Activated T-cell treated with anti-CD3 and anti-CD28 coated beads, Interleukin-2, amount 50 U/mL, for 72 hours (primary cell): ENCODE results near the gene ZMAT3. TPM values are rescaled to one million over a fixed set of nuclear protein-coding genes. Genes with fewer than 3 reads are reported as not detected.
"Not testable (repeated sequence)": the region's sequence is repeated elsewhere in the genome, so short reads cannot be mapped to it uniquely, and the experiment has no call there.

ENCODE experiments used
- ATAC-seq, 2 donors: fragments of 150-1000 bp; cut with Tn5 transposase; replicated peaks in 1 of 2; 2 replicates each; pipeline ENCODE4 v1.10.0; 2021; ENCODE audit warnings: moderate library complexity in 2 of 2, mild to moderate bottlenecking in 1 of 2
- DNase-seq, 2 donors: peaks; one replicate each; pipeline ENCODE4 v3.0.0; 2021 to 2022; ENCODE audit warnings: mixed read lengths in 1 of 2
- H3K27ac Mint-ChIP-seq: one replicate; pipeline ENCODE4 v1.8.0; 2022; ENCODE audit warnings: mild to moderate bottlenecking, moderate library complexity, mixed read lengths
- H3K27me3 Mint-ChIP-seq: one replicate; pipeline ENCODE4 v1.8.0; 2022; ENCODE audit warnings: low read depth, mixed read lengths
- H3K36me3 Mint-ChIP-seq, 2 donors: one replicate each; pipeline ENCODE4 v1.8.0; 2022; ENCODE audit warnings: mixed read lengths in 2 of 2, mild to moderate bottlenecking in 1 of 2; ENCODE audit not compliant: insufficient read depth in 2 of 2
- H3K4me1 Mint-ChIP-seq: one replicate; pipeline ENCODE4 v1.8.0; 2022; ENCODE audit warnings: low read depth, mixed read lengths
- H3K4me3 Mint-ChIP-seq, 2 donors: one replicate each; pipeline ENCODE4 v1.8.0; 2022; ENCODE audit warnings: mild to moderate bottlenecking in 2 of 2, mixed read lengths in 2 of 2, moderate library complexity in 2 of 2
- H3K9me3 Mint-ChIP-seq, 2 donors: one replicate each; pipeline ENCODE4 v1.8.0; 2022; ENCODE audit warnings: mixed read lengths in 2 of 2
- total RNA-seq, 2 donors: library from RNA; stranded (reverse); gene quantifications; one replicate each; pipeline ENCODE4 v1.2.3, GENCODE V29; 2022

ZMAT3 gene
- total RNA-seq, 2 donors from 2014 or later: 24.7 to 27.2 TPM

DNA sequence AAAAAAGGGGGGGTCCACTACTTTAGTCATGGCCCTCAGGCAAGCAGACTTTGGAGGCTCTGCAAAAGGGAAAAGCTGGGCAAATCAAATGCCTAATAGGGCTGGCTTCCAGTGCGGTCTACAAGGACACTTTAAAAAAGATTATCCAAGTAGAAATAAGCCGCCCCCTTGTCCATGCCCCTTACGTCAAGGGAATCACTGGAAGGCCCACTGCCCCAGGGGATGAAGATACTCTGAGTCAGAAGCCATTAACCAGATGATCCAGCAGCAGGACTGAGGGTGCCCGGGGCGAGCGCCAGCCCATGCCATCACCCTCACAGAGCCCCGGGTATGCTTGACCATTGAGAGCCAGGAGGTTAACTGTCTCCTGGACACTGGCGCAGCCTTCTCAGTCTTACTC lies 15.3 kb downstream of the ZMAT3 start:
- H3K9me3 Mint-ChIP-seq: peaks cover 1 to 5% of the 10 kb centered on the region in 2 donors
- DNase-seq: no peak
- H3K27me3 Mint-ChIP-seq: no peaks in the 10 kb centered on the region
- H3K4me3 Mint-ChIP-seq: no peak overlapping the region
- no peak overlapping the region for H3K27ac Mint-ChIP-seq
- no peak for ATAC-seq
- no peaks in the 10 kb centered on the region for H3K4me1 Mint-ChIP-seq
- H3K36me3 Mint-ChIP-seq: peaks cover 12 to 15% of the 10 kb centered on the region in 2 donors

DNA sequence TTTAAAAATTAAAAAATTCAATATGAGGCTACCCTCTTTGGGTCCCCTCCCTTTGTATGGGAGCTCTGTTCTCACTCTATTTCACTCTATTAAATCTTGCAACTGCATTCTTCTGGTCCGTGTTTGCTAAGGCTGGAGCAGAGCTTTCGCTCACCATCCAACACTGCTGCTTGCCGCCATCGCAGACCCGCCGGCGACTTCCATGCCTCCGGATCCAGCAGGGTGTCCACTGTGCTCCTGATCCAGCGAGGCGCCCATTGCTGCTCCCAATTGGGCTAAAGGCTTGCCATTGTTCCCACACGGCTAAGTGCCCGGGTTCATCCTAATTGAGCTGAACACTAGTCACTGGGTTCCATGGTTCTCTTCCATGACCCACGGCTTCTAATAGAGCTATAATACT lies 17.0 kb downstream of the ZMAT3 start:
- H3K27ac Mint-ChIP-seq, ATAC-seq, DNase-seq, H3K9me3 Mint-ChIP-seq, H3K4me3 Mint-ChIP-seq, H3K27me3 Mint-ChIP-seq: not testable (repeated sequence)
- H3K36me3 Mint-ChIP-seq: peaks cover 19 to 24% of the 10 kb centered on the region in 2 donors
- peaks cover 14% of the 10 kb centered on the region for H3K4me1 Mint-ChIP-seq

GRCh38 chr3:179046497-179047353 lies 24.9 kb downstream of the ZMAT3 start:
- Mint-ChIP-seq H3K27ac (no peak overlapping the region), H3K4me1 (peaks cover 57% of the 10 kb centered on the region), H3K36me3 (peaks cover 16 to 28% of the 10 kb centered on the region in 2 donors), H3K9me3 (peaks cover 4 to 11% of the 10 kb centered on the region in 2 donors), H3K27me3 (no peaks in the 10 kb centered on the region), H3K4me3 (peak overlapping the region in 1 of 2 donors; percentile 51)
- ATAC-seq (peak; percentile 72 to 80), DNase-seq (peak in 1 of 2 donors; percentile 22)

DNA sequence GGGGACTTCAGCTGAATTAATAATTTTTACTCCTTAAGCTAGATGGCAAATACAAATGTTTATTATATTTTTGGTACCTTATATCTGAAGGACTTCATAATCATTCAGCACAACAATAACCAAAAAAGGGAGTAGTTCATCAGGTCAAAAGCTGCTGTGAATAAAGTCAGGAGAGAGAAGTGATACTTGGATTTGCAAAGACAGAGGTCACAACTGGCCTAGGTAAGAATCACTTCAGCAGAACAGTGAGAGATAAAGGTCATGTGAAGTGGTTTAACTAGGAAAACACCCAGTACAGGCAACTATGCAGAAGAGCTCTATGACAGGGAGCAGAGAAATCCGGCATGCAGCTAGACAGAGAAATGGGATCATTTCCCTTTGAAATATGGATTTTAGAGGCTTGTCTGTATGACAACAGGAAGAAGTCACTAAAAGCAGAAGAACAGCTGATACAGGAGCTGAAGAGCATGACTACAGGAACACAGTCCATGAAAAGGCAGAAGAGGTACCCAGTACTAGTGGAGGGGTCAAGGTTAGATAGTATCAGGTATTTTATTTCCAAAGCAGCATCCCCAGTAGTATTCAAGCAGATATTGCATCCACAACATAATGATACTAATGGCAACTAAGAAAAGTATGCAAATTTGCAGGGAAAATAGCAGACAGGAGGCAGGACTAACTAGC lies 25.7 kb downstream of the ZMAT3 start:
- H3K36me3 Mint-ChIP-seq: peaks cover 13 to 27% of the 10 kb centered on the region in 2 donors
- H3K9me3 Mint-ChIP-seq: peaks cover 3 to 10% of the 10 kb centered on the region in 2 donors
- H3K27me3 Mint-ChIP-seq: no peaks in the 10 kb centered on the region
- DNase-seq: no peak
- peaks cover 60% of the 10 kb centered on the region for H3K4me1 Mint-ChIP-seq
- ATAC-seq: peak; percentile 43 to 49
- H3K27ac Mint-ChIP-seq: peak overlapping the region; percentile 13
- H3K4me3 Mint-ChIP-seq: peak overlapping the region in 1 of 2 donors; percentile 39

- H3K27me3 Mint-ChIP-seq, ATAC-seq, H3K9me3 Mint-ChIP-seq, H3K27ac Mint-ChIP-seq, DNase-seq: not testable (repeated sequence)
- Mint-ChIP-seq H3K36me3 (peaks cover 6 to 23% of the 10 kb centered on the region in 2 donors), H3K4me3 (peak overlapping the region in 1 of 2 donors; percentile 66), H3K4me1 (peaks cover 17% of the 10 kb centered on the region)
Observed at GRCh38 chr3:179038899-179039251, 32.7 kb downstream of the ZMAT3 start.

DNA sequence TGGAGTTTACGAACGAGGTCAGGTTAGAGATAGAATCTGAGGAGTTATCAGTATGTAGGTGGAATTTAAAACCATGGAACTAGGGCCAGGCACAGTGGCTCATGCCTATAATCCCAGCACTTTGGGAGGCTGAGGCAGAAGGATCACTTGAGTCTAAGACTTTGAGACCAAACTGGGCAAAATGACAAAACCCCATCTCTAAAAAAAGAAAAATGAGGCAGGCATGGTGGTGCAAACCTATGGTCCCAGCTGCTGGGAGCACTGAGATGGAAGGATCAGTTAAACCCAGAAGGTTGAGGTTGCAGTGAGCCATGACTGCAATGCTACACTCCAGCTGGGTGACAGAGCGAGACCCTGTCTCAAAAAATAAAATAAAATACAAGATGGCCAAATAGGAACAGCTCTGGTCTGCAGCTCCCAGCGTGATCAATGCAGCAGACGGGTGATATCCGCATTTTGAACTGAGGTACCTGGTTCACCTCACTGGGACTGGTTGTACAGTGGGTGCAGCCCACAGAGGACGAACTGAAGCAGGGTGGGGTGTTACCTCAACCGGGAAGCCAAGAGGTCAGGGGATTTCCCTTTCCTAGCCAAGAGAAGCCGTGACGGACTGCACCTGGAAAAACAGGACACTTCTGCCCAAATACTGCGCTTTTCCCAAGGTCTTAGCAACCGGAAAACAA lies 33.3 kb downstream of the ZMAT3 start:
- Mint-ChIP-seq H3K36me3 (peaks cover 6 to 21% of the 10 kb centered on the region in 2 donors), H3K4me3 (peak overlapping the region; percentile 66 to 82), H3K27me3 (no peaks in the 10 kb centered on the region), H3K27ac (no peak overlapping the region), H3K4me1 (peaks cover 12% of the 10 kb centered on the region), H3K9me3 (peaks cover 3 to 7% of the 10 kb centered on the region in 2 donors)
- DNase-seq (no peak), ATAC-seq (no peak)

GRCh38 chr3:179037351-179037750 lies 34.3 kb downstream of the ZMAT3 start:
- peak overlapping the region; percentile 66 to 82 for H3K4me3 Mint-ChIP-seq
- DNase-seq (peak; percentile 67 to 71), ATAC-seq (peak; percentile 95 to 100)
- H3K27me3 Mint-ChIP-seq: no peaks in the 10 kb centered on the region
- H3K27ac Mint-ChIP-seq: peak overlapping the region; percentile 90
- peaks cover 2 to 16% of the 10 kb centered on the region in 2 donors for H3K36me3 Mint-ChIP-seq
- H3K4me1 Mint-ChIP-seq: peaks cover 9% of the 10 kb centered on the region
- peaks cover 2 to 5% of the 10 kb centered on the region in 2 donors for H3K9me3 Mint-ChIP-seq

DNA sequence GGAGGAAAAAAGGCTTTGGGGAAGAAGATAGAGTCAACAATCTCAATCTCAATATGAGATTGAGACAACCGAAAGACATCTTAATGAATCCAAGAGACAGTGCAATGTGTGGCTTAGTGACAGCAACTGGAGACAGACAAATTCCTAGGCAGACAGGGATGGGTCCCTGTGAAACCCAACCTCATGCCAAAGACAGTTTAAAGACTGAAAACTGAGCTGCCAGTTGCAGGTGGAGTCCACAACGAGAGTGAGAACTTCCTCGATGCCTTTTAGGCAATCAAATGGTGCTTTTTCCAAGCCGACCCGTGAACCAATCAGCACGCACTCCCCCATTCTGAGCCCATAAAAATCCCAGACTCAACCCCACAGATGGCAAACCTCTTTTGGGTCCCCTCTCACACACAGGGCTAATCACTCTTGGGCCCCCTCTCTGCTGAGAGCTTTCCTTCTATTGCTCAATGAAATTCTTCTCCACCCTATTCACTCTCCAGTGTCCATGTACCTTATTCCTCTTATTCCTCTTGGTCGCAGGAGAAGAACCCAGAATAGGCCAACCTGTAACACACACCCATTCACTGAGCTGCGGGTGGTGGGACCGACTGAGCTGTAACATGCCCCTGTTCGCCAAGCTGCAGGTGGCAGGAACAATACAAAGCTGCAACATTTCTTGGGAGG lies 34.8 kb downstream of the ZMAT3 start:
- DNase-seq (no peak), ATAC-seq (no peak)
- peak overlapping the region; percentile 66 to 82 for H3K4me3 Mint-ChIP-seq
- peaks cover 2 to 15% of the 10 kb centered on the region in 2 donors for H3K36me3 Mint-ChIP-seq
- peak overlapping the region; percentile 90 for H3K27ac Mint-ChIP-seq
- peaks cover 9% of the 10 kb centered on the region for H3K4me1 Mint-ChIP-seq
- no peaks in the 10 kb centered on the region for H3K27me3 Mint-ChIP-seq
- H3K9me3 Mint-ChIP-seq: peaks cover 2 to 5% of the 10 kb centered on the region in 2 donors

DNA sequence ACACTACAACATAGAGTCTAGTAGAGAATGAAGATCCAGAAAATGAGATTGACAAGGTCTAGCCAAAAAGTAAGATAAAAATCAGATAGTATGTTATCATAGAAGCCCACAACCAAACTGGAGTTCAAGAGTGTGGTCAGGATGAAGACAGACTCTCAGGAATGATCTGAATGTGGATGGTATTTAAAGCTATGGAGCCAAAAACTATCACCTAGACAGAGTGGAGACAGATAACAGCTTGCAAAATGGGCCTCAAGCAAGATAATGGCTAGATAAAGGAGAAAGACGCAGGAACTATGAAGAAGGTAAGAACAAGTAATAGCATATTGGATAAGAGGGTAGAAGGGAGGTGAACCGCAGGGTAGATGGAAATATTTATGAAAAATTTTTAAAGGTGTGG lies 35.4 kb downstream of the ZMAT3 start:
- peaks cover 2% of the 10 kb centered on the region in 2 donors for H3K9me3 Mint-ChIP-seq
- peaks cover 0 to 14% of the 10 kb centered on the region in 2 donors for H3K36me3 Mint-ChIP-seq
- DNase-seq: no peak
- ATAC-seq: no peak
- no peak overlapping the region for H3K27ac Mint-ChIP-seq
- H3K4me1 Mint-ChIP-seq: peaks cover 8% of the 10 kb centered on the region
- H3K4me3 Mint-ChIP-seq: no peak overlapping the region
- H3K27me3 Mint-ChIP-seq: no peaks in the 10 kb centered on the region

DNA sequence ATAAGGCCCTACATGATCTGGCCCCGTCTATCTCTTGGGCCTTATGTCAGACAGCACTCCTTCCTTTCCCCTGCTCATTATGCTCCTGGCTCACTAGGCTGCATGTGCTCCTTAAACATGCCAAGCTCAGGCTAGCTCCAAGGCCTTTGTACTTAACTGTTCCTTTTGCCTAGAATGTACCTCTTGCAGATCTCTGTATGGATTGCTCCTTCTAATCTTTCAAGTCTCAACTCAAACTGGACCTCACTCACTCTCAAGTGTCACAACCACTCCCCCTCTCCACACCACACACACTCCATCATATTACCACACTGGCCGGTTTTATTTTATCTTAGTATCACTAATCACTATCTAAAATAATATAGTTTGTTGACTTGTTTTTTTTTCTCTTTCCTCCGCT lies 36.4 kb downstream of the ZMAT3 start:
- H3K4me1 Mint-ChIP-seq: no peaks in the 10 kb centered on the region
- DNase-seq (no peak), ATAC-seq (no peak)
- H3K36me3 Mint-ChIP-seq: peaks cover 0 to 11% of the 10 kb centered on the region in 2 donors
- H3K9me3 Mint-ChIP-seq: peaks cover 0 to 2% of the 10 kb centered on the region in 2 donors
- H3K27ac Mint-ChIP-seq: no peak overlapping the region
- H3K27me3 Mint-ChIP-seq: no peaks in the 10 kb centered on the region
- no peak overlapping the region for H3K4me3 Mint-ChIP-seq

- DNase-seq, H3K27me3 Mint-ChIP-seq, ATAC-seq, H3K4me1 Mint-ChIP-seq, H3K27ac Mint-ChIP-seq, H3K36me3 Mint-ChIP-seq, H3K9me3 Mint-ChIP-seq, H3K4me3 Mint-ChIP-seq: not testable (repeated sequence)
Observed at GRCh38 chr3:179033304-179033657, 38.3 kb downstream of the ZMAT3 start.

DNA sequence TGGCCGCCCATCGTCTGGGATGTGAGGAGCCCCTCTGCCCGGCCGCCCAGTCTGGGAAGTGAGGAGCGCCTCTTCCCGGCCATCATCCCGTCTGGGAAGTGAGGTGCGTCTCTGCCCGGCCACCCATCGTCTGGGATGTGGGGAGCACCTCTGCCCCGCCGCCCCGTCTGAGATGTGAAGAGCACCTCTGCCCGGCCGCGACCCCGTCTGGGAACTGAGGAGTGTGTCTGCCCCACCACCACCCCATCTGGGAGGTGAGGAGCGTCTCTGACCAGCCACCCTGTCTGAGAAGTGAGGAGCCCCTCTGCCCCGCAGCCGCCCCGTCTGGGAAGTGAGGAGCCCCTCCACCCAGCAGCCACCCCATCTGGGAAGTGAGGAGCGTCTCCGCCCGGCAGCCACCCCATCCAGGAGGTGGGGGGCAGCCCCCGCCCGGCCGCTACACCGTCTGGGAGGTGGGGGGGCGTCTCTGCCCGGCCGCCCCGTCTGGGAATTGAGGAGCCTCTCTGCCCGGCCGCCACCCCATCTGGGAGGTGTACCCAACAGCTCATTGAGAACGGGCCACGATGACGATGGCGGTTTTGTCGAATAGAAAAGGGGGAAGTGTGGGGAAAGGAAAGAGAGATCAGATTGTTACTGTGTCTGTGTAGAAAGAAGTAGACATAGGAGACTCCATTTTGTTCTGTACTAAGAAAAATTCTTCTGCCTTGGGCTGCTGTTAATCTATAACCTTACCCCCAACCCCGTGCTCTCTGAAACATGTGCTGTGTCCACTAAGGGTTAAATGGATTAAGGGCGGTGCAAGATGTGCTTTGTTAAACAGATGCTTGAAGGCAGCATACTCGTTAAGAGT lies 38.9 kb downstream of the ZMAT3 start:
- H3K27me3 Mint-ChIP-seq, H3K4me3 Mint-ChIP-seq, H3K36me3 Mint-ChIP-seq, H3K27ac Mint-ChIP-seq, H3K9me3 Mint-ChIP-seq, DNase-seq, ATAC-seq: not testable (repeated sequence)
- peaks cover 12% of the 10 kb centered on the region for H3K4me1 Mint-ChIP-seq
